ENCODE results near the gene TMOD1. TPM values are rescaled to one million over a fixed set of nuclear protein-coding genes. Genes with fewer than 3 reads are reported as not detected.

The TMOD1 gene
- total and polyA plus RNA-seq, 2 of the 13 experiments (the other 11 are each of a cell fraction or from before 2014, with no cell fraction given): 0.04 to 0.07 TPM

DNA sequence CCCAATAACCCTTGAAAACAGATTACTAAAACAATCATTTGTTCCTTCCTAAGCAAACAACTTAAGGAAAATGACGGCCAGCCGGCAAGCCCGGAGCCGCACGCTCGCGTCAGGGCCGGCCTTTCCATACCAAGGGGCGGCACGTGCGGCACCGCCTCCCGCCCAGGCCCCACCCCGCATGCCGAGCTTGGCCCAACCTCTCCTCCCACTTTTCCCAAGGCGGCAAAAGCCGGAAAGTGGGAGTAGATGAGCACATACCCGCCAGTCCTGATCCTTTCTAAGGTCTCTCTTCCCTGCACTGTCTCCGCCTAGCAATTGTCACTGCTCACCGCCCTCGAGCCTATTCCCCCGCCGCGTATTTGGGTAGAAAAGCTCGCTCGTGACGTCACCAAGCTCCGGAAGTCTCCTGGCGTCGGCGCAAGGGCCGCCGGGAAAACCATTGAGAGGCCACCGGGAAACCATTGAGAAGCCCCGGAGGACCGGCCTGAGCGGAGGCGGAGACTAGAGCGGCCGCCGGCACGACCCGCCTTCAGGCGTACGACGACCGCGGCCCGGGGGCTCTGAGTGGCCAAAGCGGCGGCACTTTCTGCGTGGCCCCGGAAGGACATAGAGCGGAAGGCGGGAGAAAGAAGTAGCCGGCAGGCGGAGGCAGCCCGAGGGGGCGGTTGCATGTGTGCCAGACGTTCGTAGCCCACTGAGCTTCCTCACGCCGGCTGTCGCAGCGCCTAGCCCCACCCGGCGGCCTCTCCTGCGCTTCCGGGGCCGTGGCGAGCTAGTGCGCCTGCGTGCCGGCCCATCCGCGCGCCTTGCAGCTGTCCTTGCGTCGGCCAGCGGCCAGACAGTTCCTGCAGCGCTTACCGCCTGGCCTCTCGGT, 131.8 kb downstream of the TMOD1 start, which contains the start of the genes NCBP1 and TSTD2 (continued):
- TF ChIP-seq, protein P1, sequence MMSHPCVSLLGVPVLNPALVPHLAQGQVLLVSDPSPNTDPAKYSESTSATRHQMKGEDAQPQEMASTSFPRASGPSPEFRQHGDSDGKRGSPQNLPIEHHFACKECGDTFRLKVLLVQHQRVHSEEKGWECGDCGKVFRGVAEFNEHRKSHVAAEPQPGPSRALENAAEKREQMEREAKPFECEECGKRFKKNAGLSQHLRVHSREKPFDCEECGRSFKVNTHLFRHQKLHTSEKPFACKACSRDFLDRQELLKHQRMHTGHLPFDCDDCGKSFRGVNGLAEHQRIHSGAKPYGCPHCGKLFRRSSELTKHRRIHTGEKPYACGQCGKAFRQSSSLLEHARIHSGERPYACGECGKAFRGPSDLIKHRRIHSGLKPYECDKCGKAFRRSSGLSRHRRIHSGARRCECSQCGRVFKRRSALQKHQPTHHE (CRISPR knock-in tag; IDR thresholded peaks at IDR 0.05; ENCODE audit: borderline replicate concordance): peak; percentile 29; the same call in 1 of the 2 replicates
- peak; percentile 51; the same call in 1 of the 2 replicates for TF ChIP-seq NCOA1 (CRISPR knock-in tag; IDR thresholded peaks at IDR 0.05)
- TF ChIP-seq SOX5 (CRISPR knock-in tag; IDR thresholded peaks at IDR 0.05; ENCODE audit: borderline replicate concordance): peak; percentile 46; the same call in 1 of the 2 replicates
- peak; percentile 59; the same call in 1 of the 2 replicates for TF ChIP-seq MED1 (CRISPR knock-in tag; IDR thresholded peaks at IDR 0.05)
- TF ChIP-seq CENPBD1 (CRISPR knock-in tag; IDR thresholded peaks at IDR 0.05; ENCODE audit: borderline replicate concordance, low read depth): peak; percentile 90; the same call in 1 of the 2 replicates
- peak; percentile 6; the same call in 1 of the 2 replicates for TF ChIP-seq CEBPG (CRISPR knock-in tag; IDR thresholded peaks at IDR 0.05)
- TF ChIP-seq, protein P2, sequence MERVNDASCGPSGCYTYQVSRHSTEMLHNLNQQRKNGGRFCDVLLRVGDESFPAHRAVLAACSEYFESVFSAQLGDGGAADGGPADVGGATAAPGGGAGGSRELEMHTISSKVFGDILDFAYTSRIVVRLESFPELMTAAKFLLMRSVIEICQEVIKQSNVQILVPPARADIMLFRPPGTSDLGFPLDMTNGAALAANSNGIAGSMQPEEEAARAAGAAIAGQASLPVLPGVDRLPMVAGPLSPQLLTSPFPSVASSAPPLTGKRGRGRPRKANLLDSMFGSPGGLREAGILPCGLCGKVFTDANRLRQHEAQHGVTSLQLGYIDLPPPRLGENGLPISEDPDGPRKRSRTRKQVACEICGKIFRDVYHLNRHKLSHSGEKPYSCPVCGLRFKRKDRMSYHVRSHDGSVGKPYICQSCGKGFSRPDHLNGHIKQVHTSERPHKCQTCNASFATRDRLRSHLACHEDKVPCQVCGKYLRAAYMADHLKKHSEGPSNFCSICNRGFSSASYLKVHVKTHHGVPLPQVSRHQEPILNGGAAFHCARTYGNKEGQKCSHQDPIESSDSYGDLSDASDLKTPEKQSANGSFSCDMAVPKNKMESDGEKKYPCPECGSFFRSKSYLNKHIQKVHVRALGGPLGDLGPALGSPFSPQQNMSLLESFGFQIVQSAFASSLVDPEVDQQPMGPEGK (CRISPR knock-in tag; IDR thresholded peaks at IDR 0.05): peak; percentile 58
- TF ChIP-seq ZNF547 (CRISPR knock-in tag; IDR thresholded peaks at IDR 0.05): peak; percentile 90
- TF ChIP-seq, protein P3, sequence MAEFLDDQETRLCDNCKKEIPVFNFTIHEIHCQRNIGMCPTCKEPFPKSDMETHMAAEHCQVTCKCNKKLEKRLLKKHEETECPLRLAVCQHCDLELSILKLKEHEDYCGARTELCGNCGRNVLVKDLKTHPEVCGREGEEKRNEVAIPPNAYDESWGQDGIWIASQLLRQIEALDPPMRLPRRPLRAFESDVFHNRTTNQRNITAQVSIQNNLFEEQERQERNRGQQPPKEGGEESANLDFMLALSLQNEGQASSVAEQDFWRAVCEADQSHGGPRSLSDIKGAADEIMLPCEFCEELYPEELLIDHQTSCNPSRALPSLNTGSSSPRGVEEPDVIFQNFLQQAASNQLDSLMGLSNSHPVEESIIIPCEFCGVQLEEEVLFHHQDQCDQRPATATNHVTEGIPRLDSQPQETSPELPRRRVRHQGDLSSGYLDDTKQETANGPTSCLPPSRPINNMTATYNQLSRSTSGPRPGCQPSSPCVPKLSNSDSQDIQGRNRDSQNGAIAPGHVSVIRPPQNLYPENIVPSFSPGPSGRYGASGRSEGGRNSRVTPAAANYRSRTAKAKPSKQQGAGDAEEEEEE (CRISPR knock-in tag; IDR thresholded peaks at IDR 0.05; ENCODE audit: borderline replicate concordance): peak; percentile 57; the same call in 1 of the 2 replicates
- TF ChIP-seq ZFAT (CRISPR knock-in tag; conservative IDR thresholded peaks at IDR 0.05): 0 out of 2 replicates have a peak, but pooled peaks have one; percentile 19
- peak; percentile 11 for TF ChIP-seq HNRNPK (IDR thresholded peaks at IDR 0.05; ENCODE audit: low read depth, low read length, poor library complexity, severe bottlenecking)
- peak; percentile 83 for TF ChIP-seq MAX (IDR thresholded peaks at IDR 0.05)
- TF ChIP-seq, protein P4, sequence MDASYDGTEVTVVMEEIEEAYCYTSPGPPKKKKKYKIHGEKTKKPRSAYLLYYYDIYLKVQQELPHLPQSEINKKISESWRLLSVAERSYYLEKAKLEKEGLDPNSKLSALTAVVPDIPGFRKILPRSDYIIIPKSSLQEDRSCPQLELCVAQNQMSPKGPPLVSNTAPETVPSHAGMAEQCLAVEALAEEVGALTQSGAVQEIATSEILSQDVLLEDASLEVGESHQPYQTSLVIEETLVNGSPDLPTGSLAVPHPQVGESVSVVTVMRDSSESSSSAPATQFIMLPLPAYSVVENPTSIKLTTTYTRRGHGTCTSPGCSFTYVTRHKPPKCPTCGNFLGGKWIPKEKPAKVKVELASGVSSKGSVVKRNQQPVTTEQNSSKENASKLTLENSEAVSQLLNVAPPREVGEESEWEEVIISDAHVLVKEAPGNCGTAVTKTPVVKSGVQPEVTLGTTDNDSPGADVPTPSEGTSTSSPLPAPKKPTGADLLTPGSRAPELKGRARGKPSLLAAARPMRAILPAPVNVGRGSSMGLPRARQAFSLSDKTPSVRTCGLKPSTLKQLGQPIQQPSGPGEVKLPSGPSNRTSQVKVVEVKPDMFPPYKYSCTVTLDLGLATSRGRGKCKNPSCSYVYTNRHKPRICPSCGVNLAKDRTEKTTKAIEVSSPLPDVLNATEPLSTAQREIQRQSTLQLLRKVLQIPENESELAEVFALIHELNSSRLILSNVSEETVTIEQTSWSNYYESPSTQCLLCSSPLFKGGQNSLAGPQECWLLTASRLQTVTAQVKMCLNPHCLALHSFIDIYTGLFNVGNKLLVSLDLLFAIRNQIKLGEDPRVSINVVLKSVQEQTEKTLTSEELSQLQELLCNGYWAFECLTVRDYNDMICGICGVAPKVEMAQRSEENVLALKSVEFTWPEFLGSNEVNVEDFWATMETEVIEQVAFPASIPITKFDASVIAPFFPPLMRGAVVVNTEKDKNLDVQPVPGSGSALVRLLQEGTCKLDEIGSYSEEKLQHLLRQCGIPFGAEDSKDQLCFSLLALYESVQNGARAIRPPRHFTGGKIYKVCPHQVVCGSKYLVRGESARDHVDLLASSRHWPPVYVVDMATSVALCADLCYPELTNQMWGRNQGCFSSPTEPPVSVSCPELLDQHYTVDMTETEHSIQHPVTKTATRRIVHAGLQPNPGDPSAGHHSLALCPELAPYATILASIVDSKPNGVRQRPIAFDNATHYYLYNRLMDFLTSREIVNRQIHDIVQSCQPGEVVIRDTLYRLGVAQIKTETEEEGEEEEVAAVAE (CRISPR knock-in tag; IDR thresholded peaks at IDR 0.05; ENCODE audit: borderline replicate concordance): peak; percentile 85
